ENCODE data around the gene CLSTN3. TPM values are rescaled to one million over a fixed set of nuclear protein-coding genes. Genes with fewer than 3 reads are reported as not detected.

CLSTN3 gene
- total and polyA plus RNA-seq, 2 of the 13 experiments (the other 11 are each of a cell fraction or from before 2014, with no cell fraction given), result 26.2 to 94.1 TPM

GRCh38 chr12:7129872-7130691 is at the start of gene CLSTN3 (continued):
- TF ChIP-seq MAFF (IDR thresholded peaks at IDR 0.05; ENCODE audit: low read depth, low read length) (no peak), ZMYM2 (CRISPR knock-in tag; IDR thresholded peaks at IDR 0.05) (no peak), NR2F1 (CRISPR knock-in tag; IDR thresholded peaks at IDR 0.05) (no peak), RARG (CRISPR knock-in tag; IDR thresholded peaks at IDR 0.05; ENCODE audit: low read depth) (no peak), JUND (CRISPR knock-in tag; IDR thresholded peaks at IDR 0.05) (0 out of 2 replicates have a peak, but pooled peaks have one; percentile 28), POLR2G (IDR thresholded peaks at IDR 0.05; ENCODE audit: low read depth, low read length) (peak; percentile 80), DPF2 (CRISPR knock-in tag; IDR thresholded peaks at IDR 0.05; ENCODE audit: borderline replicate concordance, low read depth) (no peak), PHF8 (CRISPR knock-in tag; IDR thresholded peaks at IDR 0.05) (peak; percentile 52), SAFB2 (CRISPR knock-in tag; IDR thresholded peaks at IDR 0.05; ENCODE audit: borderline replicate concordance, low read depth) (no peak), ATF6 (CRISPR knock-in tag; conservative IDR thresholded peaks at IDR 0.05) (no peak), PCBP2 (optimal IDR thresholded peaks at IDR 0.05; ENCODE audit: low read depth, low read length, poor library complexity, severe bottlenecking) (no peak), ZNF546 (CRISPR knock-in tag; conservative IDR thresholded peaks at IDR 0.05) (no peak), PAWR (CRISPR knock-in tag; IDR thresholded peaks at IDR 0.05; ENCODE audit: borderline replicate concordance) (no peak), SIN3A (IDR thresholded peaks at IDR 0.05; ENCODE audit: borderline replicate concordance, low read depth, low read length) (peak; percentile 41; the same call in 1 of the 2 replicates)
- TF ChIP-seq, protein P1, sequence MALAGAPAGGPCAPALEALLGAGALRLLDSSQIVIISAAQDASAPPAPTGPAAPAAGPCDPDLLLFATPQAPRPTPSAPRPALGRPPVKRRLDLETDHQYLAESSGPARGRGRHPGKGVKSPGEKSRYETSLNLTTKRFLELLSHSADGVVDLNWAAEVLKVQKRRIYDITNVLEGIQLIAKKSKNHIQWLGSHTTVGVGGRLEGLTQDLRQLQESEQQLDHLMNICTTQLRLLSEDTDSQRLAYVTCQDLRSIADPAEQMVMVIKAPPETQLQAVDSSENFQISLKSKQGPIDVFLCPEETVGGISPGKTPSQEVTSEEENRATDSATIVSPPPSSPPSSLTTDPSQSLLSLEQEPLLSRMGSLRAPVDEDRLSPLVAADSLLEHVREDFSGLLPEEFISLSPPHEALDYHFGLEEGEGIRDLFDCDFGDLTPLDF (CRISPR knock-in tag; IDR thresholded peaks at IDR 0.05), result no peak
- TF ChIP-seq, protein P2, sequence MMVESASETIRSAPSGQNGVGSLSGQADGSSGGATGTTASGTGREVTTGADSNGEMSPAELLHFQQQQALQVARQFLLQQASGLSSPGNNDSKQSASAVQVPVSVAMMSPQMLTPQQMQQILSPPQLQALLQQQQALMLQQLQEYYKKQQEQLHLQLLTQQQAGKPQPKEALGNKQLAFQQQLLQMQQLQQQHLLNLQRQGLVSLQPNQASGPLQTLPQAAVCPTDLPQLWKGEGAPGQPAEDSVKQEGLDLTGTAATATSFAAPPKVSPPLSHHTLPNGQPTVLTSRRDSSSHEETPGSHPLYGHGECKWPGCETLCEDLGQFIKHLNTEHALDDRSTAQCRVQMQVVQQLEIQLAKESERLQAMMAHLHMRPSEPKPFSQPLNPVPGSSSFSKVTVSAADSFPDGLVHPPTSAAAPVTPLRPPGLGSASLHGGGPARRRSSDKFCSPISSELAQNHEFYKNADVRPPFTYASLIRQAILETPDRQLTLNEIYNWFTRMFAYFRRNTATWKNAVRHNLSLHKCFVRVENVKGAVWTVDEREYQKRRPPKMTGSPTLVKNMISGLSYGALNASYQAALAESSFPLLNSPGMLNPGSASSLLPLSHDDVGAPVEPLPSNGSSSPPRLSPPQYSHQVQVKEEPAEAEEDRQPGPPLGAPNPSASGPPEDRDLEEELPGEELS (CRISPR knock-in tag; IDR thresholded peaks at IDR 0.05), result no peak
- TF ChIP-seq, protein P3, sequence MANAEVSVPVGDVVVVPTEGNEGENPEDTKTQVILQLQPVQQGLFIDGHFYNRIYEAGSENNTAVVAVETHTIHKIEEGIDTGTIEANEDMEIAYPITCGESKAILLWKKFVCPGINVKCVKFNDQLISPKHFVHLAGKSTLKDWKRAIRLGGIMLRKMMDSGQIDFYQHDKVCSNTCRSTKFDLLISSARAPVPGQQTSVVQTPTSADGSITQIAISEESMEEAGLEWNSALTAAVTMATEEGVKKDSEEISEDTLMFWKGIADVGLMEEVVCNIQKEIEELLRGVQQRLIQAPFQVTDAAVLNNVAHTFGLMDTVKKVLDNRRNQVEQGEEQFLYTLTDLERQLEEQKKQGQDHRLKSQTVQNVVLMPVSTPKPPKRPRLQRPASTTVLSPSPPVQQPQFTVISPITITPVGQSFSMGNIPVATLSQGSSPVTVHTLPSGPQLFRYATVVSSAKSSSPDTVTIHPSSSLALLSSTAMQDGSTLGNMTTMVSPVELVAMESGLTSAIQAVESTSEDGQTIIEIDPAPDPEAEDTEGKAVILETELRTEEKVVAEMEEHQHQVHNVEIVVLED (CRISPR knock-in tag; IDR thresholded peaks at IDR 0.05; ENCODE audit: borderline replicate concordance), result no peak
- TF ChIP-seq, protein P4, sequence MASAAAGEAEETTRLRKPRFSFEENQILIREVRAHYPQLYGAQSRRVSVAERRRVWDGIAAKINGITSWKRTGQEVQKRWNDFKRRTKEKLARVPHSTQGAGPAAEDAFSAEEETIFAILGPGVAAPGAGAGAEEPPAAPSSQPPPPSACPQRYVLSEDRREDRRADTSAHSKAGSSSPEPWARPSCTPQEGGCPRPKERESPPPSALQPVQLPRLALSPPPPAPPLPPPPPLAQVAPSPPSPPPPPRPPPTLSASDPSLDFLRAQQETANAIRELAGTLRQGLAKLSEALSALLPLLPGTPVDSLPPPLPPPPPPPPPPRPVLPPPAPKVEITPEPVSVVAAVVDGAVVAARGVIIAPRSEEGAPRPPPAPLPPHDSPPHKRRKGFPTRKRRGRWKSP (CRISPR knock-in tag; IDR thresholded peaks at IDR 0.05), result no peak
- TF ChIP-seq, protein P5, sequence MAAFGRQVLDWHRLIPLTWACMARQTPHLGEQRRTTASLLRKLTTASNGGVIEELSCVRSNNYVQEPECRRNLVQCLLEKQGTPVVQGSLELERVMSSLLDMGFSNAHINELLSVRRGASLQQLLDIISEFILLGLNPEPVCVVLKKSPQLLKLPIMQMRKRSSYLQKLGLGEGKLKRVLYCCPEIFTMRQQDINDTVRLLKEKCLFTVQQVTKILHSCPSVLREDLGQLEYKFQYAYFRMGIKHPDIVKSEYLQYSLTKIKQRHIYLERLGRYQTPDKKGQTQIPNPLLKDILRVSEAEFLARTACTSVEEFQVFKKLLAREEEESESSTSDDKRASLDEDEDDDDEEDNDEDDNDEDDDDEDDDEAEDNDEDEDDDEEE (CRISPR knock-in tag; IDR thresholded peaks at IDR 0.05), result no peak

All from HepG2 (cell line).